SK-N-DZ (cell line): ENCODE data around the gene NINJ2.
"Not testable (repeated sequence)": the region's sequence is repeated elsewhere in the genome, so short reads cannot be mapped to it uniquely, and the experiment has no call there.

Source experiments
- DNase-seq: peaks from one replicate; pipeline ENCODE4 v3.0.0-alpha.2; 2015; ENCODE audit warnings: low spot score

Gene NINJ2

GRCh38 chr12:642633-643474, 20.4 kb downstream of the NINJ2 start:
- no peak for DNase-seq

GRCh38 chr12:641321-641720, 21.9 kb downstream of the NINJ2 start:
- not testable (repeated sequence) for DNase-seq

GRCh38 chr12:640773-641172, 22.5 kb downstream of the NINJ2 start:
- no peak for DNase-seq

GRCh38 chr12:639988-640387, 23.3 kb downstream of the NINJ2 start:
- DNase-seq: no peak

- no peak for DNase-seq
Observed at GRCh38 chr12:639566-639965, 23.7 kb downstream of the NINJ2 start.

- DNase-seq: no peak
Observed at GRCh38 chr12:638953-639557, 24.2 kb downstream of the NINJ2 start.

- DNase-seq: no peak
Observed at GRCh38 chr12:636632-637031, 26.6 kb downstream of the NINJ2 start.

GRCh38 chr12:633731-634130, 29.5 kb downstream of the NINJ2 start:
- no peak for DNase-seq

GRCh38 chr12:632102-632696, 31.0 kb downstream of the NINJ2 start:
- no peak for DNase-seq

GRCh38 chr12:630656-631632, 32.3 kb downstream of the NINJ2 start:
- no peak for DNase-seq

GRCh38 chr12:628742-629078, 34.5 kb downstream of the NINJ2 start:
- DNase-seq: not testable (repeated sequence)

- no peak for DNase-seq
Observed at GRCh38 chr12:627863-628741, 35.1 kb downstream of the NINJ2 start.

- no peak for DNase-seq
Observed at GRCh38 chr12:627285-627684, 36.0 kb downstream of the NINJ2 start.

GRCh38 chr12:625998-626397, 37.2 kb downstream of the NINJ2 start:
- DNase-seq: no peak

- DNase-seq: no peak
Observed at GRCh38 chr12:623865-624372, 39.3 kb downstream of the NINJ2 start.

- DNase-seq: no peak
Observed at GRCh38 chr12:623172-623864, 39.9 kb downstream of the NINJ2 start.

GRCh38 chr12:622416-622815, 40.8 kb downstream of the NINJ2 start:
- DNase-seq: no peak

- no peak for DNase-seq
Observed at GRCh38 chr12:619346-619745, 43.9 kb downstream of the NINJ2 start.

- no peak for DNase-seq
Observed at GRCh38 chr12:618605-619004, 44.6 kb downstream of the NINJ2 start.
